IPS DF 6.9 (cell line): ENCODE data around the gene RASL10A.

Experiments
- DNase-seq: peaks from one replicate; pipeline ENCODE4 v3.0.0-alpha.2; 2013; ENCODE audit warnings: low read depth, low spot score
- H3K27ac ChIP-seq: one replicate; pipeline ENCODE4 v1.5.1; 2013; ENCODE audit warnings: low read length, control low read depth
- H3K27me3 ChIP-seq: 2 replicates; pipeline ENCODE4 v1.6.1; 2013; ENCODE audit warnings: mild to moderate bottlenecking, low read length; ENCODE audit not compliant: control insufficient read depth, insufficient read depth
- H3K36me3 ChIP-seq: 2 replicates; pipeline ENCODE4 v1.6.1; 2013; ENCODE audit warnings: low read length; ENCODE audit not compliant: control insufficient read depth, insufficient read depth
- H3K4me1 ChIP-seq: 2 replicates; pipeline ENCODE4 v1.6.1; 2013; ENCODE audit warnings: low read length; ENCODE audit not compliant: control insufficient read depth, insufficient read depth
- H3K4me3 ChIP-seq: 2 replicates; pipeline ENCODE4 v1.5.1; 2013; ENCODE audit warnings: mild to moderate bottlenecking, low read length
- H3K9me3 ChIP-seq: 2 replicates; pipeline ENCODE4 v1.6.1; 2013; ENCODE audit warnings: low read length, inconsistent platforms; ENCODE audit not compliant: control insufficient read depth, insufficient read depth
- whole genome bisulfite sequencing: extraction: QIAGEN DNeasy Blood & Tissue Kit; methylation state at CpG from one replicate; pipeline ENCODE4 v1.1.7; 2013; ENCODE audit warnings: mixed read lengths, missing lambda C conversion rate; ENCODE audit not compliant: insufficient read length, insufficient coverage; 5-methylcytosine and 5-hydroxymethylcytosine counted together

The RASL10A gene

DNA sequence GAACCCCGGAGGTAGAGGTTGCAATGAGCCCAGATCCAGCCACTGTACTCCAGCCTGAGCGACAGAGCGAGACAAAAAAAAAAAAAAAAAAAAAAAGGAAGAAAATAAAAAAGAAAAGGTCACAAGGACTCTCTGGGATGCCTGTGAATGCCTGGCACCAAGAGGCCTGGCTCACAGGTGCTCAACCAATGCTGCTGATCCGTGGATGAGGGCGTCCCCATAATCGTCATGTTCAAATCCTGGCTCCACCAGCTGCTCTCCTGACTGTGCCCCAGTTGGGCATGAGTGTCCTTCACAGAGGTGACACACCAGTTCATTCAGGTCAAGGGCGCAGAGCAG lies 9.7 kb downstream of the RASL10A start:
- Histone ChIP-seq H3K9me3 (no peaks in the 10 kb centered on the region), H3K27ac (no peak overlapping the region), H3K4me3 (peak overlapping the region; percentile 63; the same call in 1 of the 2 replicates), H3K4me1 (peaks cover 2% of the 10 kb centered on the region; the same call in 1 of the 2 replicates), H3K27me3 (no peaks in the 10 kb centered on the region), H3K36me3 (no peaks in the 10 kb centered on the region)
- DNase-seq = no peak
- no CpG with 5 or more reads among the region's 7 CpGs for WGBS

DNA sequence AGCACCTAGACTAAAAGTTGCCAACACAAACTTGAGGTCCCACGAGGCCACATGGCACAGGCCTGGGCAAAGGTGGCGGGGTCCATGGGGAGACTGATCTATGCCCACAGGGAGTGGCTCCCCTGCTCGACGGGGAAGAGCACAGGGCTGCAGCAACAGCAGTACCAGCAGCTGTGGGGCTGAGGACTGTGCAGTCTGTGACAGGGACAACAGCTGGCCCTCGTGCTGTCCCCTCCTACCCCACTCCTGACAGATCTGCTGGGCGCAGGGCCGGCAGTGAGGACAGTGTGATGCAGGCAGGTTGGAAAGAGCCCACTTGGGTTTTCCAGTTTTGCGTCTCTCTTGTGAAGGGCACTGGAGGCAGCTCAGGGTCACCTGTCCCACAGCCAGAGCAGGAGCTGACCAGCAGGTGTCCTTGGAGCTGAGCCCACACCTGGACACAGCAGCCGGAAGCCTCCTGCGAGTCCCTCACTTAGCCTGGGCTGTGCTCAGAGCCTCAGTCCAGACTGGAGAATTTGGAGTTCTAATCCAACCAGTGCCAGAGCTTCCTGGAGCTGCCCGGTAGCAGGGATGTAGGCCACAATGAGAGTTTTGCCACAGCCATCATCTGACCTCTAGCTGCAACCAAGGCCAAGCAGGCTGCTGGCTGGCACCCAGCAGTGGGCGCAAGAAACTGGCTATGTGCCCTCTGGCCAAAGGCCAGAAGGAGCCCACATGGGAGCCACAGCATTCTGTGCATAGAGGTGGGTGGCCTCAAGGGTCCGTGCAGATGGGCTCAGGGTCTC lies 12.6 kb downstream of the RASL10A start:
- Histone ChIP-seq H3K27ac (no peak overlapping the region), H3K36me3 (peaks cover 15% of the 10 kb centered on the region; the same call in 1 of the 2 replicates), H3K4me1 (no peaks in the 10 kb centered on the region; the same call in 1 of the 2 replicates), H3K9me3 (no peaks in the 10 kb centered on the region; the same call in 1 of the 2 replicates), H3K27me3 (no peaks in the 10 kb centered on the region), H3K4me3 (no peak overlapping the region)
- DNase-seq = no peak
- no CpG with 5 or more reads among the region's 13 CpGs for WGBS

DNA sequence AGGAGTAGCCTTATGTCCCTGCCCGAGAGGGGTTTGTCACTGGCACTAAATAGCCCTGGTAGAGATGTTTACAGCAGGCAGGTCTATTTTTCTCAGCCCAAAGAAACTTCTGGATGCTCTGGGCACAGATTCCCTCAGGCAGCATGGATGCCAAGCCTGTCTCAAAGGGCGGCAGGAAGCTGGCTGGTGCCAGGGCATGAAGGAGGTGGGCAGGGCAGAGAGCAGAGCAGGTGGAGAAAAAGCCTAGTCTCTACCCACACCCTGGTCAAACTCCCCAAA lies 13.2 kb downstream of the RASL10A start:
- no peak overlapping the region for H3K27ac ChIP-seq
- no peak for DNase-seq
- H3K27me3 ChIP-seq = no peaks in the 10 kb centered on the region
- H3K36me3 ChIP-seq = peaks cover 21% of the 10 kb centered on the region; the same call in 1 of the 2 replicates
- H3K4me3 ChIP-seq = no peak overlapping the region
- no peaks in the 10 kb centered on the region; the same call in 1 of the 2 replicates for H3K4me1 ChIP-seq
- WGBS = no CpG with 5 or more reads among the region's 2 CpGs
- no peaks in the 10 kb centered on the region; the same call in 1 of the 2 replicates for H3K9me3 ChIP-seq

DNA sequence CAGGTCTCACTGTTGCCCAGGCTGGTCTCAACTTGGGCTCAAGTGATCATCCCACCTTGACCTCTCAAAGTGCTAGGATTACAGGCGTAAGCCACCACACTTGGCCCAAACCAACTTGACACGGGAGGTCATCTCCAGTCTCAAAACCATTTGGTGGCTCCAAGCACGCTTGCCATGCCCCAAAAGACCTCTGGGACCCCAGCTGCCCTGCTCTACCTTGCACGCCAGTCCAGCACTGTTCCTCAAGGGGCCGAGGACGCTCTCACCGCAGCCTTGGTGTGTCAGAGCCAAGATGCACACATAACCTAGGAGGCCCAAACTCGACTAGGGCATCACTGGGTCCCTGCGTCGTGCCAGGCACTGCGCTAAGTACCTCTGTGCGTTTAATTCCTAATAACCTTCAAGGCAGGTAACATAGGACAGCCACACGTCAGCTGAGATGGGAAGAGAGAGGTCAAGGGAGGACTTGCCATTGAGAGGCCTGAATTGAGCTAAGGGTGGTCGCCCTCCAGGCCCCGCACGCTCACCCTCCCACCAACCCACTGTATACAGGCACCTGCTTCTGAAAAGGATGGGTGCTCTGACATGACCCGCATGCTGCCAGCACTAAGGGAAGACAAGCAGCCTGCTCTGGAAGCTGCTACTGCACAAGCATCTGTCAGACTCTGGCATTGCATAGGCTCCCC lies 13.6 kb downstream of the RASL10A start:
- Histone ChIP-seq H3K4me3 (no peak overlapping the region), H3K4me1 (no peaks in the 10 kb centered on the region), H3K9me3 (no peaks in the 10 kb centered on the region; the same call in 1 of the 2 replicates), H3K27ac (no peak overlapping the region), H3K36me3 (peaks cover 26% of the 10 kb centered on the region; the same call in 1 of the 2 replicates), H3K27me3 (no peaks in the 10 kb centered on the region)
- no CpG with 5 or more reads among the region's 17 CpGs for WGBS
- no peak for DNase-seq

DNA sequence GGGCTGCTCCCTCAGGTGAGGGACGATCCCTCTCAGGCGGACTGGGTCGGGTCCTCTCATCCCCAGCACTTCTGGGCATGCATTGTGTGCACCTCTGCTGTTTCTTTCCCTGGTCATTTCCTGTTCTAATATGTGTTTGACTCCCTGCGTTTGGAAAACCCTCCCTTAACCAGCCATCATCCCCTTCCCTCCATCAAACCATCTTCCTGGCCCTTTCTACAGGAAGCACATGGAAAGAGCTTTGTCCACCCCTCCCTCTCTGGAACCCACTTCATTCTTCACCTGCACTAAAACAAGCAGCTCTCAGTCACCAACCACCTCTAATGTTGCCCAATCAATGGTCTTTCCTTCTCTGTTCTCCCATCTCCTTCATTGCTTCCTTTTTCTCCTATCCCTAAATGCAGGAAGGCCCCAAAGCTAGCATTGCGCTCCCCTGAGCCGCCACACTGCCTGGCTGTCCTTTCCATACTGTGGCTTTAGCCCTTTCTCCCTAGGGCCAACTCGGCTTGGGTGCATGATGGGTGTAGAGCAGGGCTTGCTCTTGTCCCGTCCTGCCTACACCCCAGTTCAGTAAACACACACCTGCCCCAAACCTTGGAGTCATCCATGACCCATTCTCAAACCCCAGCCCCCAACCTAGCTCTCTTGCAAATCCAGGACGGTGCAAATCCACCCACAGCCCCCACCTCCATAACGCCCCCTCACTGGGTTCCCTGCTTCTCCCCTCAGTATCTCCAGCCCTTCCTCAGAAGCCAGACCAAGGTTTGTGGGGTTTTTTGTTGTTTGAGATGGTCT lies 14.5 kb downstream of the RASL10A start:
- no peak for DNase-seq
- H3K9me3 ChIP-seq = no peaks in the 10 kb centered on the region; the same call in 1 of the 2 replicates
- no peaks in the 10 kb centered on the region for H3K27me3 ChIP-seq
- H3K4me1 ChIP-seq = no peaks in the 10 kb centered on the region
- H3K36me3 ChIP-seq = peaks cover 33% of the 10 kb centered on the region; the same call in 1 of the 2 replicates
- no CpG with 5 or more reads among the region's 10 CpGs for WGBS
- H3K4me3 ChIP-seq = no peak overlapping the region
- no peak overlapping the region for H3K27ac ChIP-seq

DNA sequence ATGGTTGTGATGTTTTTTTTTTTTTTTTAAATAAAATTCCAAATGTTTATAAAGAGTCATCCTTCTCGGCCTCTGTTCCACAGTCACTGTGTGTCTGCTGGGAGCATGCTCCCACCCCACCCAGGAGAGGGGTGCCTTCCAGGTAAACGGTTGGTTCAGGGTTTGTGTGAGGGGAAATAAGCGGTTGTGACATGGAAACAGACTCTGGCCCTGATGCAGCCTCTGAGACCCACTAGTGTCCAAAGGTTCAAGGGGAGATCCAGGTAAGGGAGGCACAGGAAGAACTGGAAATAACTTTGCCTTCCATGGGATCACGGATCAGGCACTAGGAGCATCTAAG lies 15.1 kb downstream of the RASL10A start:
- DNase-seq = no peak
- Histone ChIP-seq H3K27me3 (no peaks in the 10 kb centered on the region), H3K4me3 (no peak overlapping the region), H3K27ac (no peak overlapping the region), H3K4me1 (no peaks in the 10 kb centered on the region), H3K9me3 (no peaks in the 10 kb centered on the region; the same call in 1 of the 2 replicates), H3K36me3 (peaks cover 38% of the 10 kb centered on the region; the same call in 1 of the 2 replicates)
- WGBS = no CpG with 5 or more reads among the region's 4 CpGs

DNA sequence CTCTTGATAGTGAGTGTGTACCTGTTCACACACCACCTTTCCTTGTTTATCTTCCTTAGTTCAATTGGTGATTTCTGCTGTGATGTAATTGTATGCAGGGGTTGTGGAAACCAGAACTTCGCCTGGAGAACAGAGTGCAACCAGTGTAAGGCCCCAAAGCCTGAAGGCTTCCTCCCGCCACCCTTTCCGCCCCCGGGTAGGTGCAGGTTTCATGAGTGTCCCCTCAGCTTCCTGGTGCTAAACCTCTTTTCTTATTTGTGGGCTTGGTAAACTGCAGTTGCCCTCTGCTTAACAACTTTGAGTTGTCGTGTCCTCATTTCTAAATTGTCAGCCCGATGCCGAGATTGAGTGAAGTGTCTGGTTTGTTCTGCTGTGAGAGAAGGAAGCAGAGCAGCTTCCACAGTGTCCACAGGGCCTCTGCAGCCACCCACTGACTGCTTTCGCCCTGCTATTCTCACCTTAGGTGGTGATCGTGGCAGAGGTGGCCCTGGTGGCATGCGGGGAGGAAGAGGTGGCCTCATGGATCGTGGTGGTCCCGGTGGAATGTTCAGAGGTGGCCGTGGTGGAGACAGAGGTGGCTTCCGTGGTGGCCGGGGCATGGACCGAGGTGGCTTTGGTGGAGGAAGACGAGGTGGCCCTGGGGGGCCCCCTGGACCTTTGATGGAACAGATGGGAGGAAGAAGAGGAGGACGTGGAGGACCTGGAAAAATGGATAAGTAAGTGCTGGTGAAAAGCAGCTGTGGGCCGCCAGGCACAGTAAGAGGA lies 16.2 kb downstream of the RASL10A start:
- no peak for DNase-seq
- Histone ChIP-seq H3K27ac (no peak overlapping the region), H3K4me3 (no peak overlapping the region), H3K27me3 (no peaks in the 10 kb centered on the region), H3K9me3 (no peaks in the 10 kb centered on the region; the same call in 1 of the 2 replicates), H3K4me1 (no peaks in the 10 kb centered on the region), H3K36me3 (peaks cover 38% of the 10 kb centered on the region; the same call in 1 of the 2 replicates)
- WGBS = no CpG with 5 or more reads among the region's 19 CpGs

DNA sequence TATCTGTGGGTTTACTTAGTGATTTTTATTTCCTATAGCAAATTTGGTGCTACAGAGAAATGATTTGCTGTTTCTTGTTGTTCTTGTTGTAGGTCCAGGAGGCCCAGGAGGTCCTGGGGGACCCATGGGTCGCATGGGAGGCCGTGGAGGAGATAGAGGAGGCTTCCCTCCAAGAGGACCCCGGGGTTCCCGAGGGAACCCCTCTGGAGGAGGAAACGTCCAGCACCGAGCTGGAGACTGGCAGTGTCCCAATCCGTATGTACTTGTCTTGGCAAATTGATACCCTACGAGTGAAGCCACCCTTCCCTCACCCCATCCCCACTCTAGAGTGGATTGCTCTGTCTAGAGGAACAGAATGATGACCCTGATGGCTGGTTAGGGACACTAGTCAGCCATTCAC lies 16.9 kb downstream of the RASL10A start:
- no CpG with 5 or more reads among the region's 8 CpGs for WGBS

DNA sequence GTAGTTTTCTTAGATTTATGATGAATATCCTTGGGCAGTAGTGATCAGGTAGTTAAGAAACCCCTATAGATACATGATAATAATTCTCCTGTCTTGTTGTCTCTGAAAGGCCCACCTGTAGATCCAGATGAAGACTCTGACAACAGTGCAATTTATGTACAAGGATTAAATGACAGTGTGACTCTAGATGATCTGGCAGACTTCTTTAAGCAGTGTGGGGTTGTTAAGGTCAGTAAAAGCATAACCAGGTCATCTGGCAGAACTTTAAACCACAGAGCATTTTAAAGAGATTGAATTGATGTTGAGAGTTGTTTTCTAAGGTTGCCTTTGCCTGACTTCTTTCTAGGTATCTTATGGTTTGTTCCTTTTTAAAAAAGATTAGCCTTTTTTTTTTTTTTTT lies 23.1 kb downstream of the RASL10A start:
- no peak for DNase-seq
- no peak overlapping the region for H3K27ac ChIP-seq
- no peak overlapping the region for H3K4me3 ChIP-seq

More for the DNA sequence above, 16.9 kb downstream of the RASL10A start:
- DNase-seq = no peak
- no peaks in the 10 kb centered on the region for H3K27me3 ChIP-seq
- no peak overlapping the region for H3K27ac ChIP-seq
- H3K9me3 ChIP-seq = no peaks in the 10 kb centered on the region; the same call in 1 of the 2 replicates
- H3K36me3 ChIP-seq = peaks cover 39% of the 10 kb centered on the region; the same call in 1 of the 2 replicates
- H3K4me3 ChIP-seq = no peak overlapping the region
- no peaks in the 10 kb centered on the region for H3K4me1 ChIP-seq

DNA sequence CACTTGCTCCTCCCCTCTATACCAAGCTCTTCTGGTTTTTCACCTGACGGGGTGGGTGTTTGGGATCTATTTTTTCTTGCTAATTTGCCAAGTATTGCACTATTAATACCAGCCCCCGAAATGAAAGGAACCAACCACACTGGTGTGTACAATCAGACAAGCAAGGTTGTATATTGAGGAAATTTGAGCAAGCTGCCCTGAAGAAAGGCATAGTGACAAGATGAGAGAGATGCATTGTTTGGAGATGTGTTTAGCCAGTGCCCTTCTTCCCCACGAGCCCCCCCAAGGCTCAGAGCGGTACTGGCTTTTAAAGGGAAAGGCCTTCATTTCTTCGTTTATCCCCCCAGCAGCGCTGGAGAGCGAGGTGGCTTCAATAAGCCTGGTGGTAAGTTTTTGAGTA lies 24.3 kb downstream of the RASL10A start:
- no peak overlapping the region for H3K27ac ChIP-seq
- WGBS = no CpG with 5 or more reads among the region's 7 CpGs
- peaks cover 42% of the 10 kb centered on the region for H3K36me3 ChIP-seq
- no peak overlapping the region for H3K4me3 ChIP-seq
- H3K9me3 ChIP-seq = no peaks in the 10 kb centered on the region
- no peaks in the 10 kb centered on the region for H3K27me3 ChIP-seq
- H3K4me1 ChIP-seq = no peaks in the 10 kb centered on the region
- no peak for DNase-seq

More for the DNA sequence above, 23.1 kb downstream of the RASL10A start:
- no peaks in the 10 kb centered on the region for H3K9me3 ChIP-seq
- H3K4me1 ChIP-seq = no peaks in the 10 kb centered on the region
- no peaks in the 10 kb centered on the region for H3K27me3 ChIP-seq
- H3K36me3 ChIP-seq = peaks cover 46% of the 10 kb centered on the region
